Neural cell (in vitro differentiated cells): ENCODE data around the gene EXOC3L2.

ENCODE experiments used
- MXI1 ChIP-seq: fragments of 450-650 bp; conservative IDR thresholded peaks from 2 replicates; pipeline ENCODE4 v1.6.1; 2014; ENCODE audit warnings: antibody characterized with exemption, mild to moderate bottlenecking; ENCODE audit not compliant: poor library complexity, severe bottlenecking
- POLR2AphosphoS5 ChIP-seq: IDR thresholded peaks from 2 replicates; pipeline ENCODE4 v1.6.1; 2012
- RAD21 ChIP-seq: fragments of 450-650 bp; conservative IDR thresholded peaks from 2 replicates; pipeline ENCODE4 v1.6.1; 2014; ENCODE audit warnings: antibody characterized with exemption, mild to moderate bottlenecking, moderate library complexity
- TAF1 ChIP-seq: IDR thresholded peaks from 2 replicates; pipeline ENCODE4 v1.6.1; 2012; ENCODE audit warnings: low read depth

- TF ChIP-seq MXI1 (no peak), POLR2AphosphoS5 (no peak), RAD21 (no peak), TAF1 (no peak)
Measured at GRCh38 chr19:45223879-45224278, 21.3 kb downstream of the EXOC3L2 start.
